Endothelial cell of umbilical vein (primary cell): ENCODE results near the gene AMIGO2. TPM values are rescaled to one million over a fixed set of nuclear protein-coding genes. Genes with fewer than 3 reads are reported as not detected.

Experiments used
- BruUV-seq: library from RNA; stranded (reverse); fragments of 400-500 nt; replicated peaks from 2 replicates; lab custom pipeline; 2021; lab: Mats Ljungman, UMichigan
- CTCF ChIA-PET: fragments of 300-600, 350-600 bp; sonication (Branson Sonifier 250); formaldehyde crosslinking; loops from one replicate; lab custom pipeline; 2021; ENCODE audit warnings: antibody characterized with exemption, inconsistent platforms; lab: Charles Lee
- POLR2A ChIA-PET: fragments of 300-600, 350-600 bp; sonication (Branson Sonifier 250); formaldehyde crosslinking; loops from one replicate; lab custom pipeline; 2021; ENCODE audit warnings: antibody characterized with exemption, inconsistent platforms; lab: Charles Lee
- DNase-seq: peaks from one replicate; pipeline ENCODE4 v3.0.0-alpha.2; 2011; ENCODE audit warnings: low read depth, low spot score
- FAIRE-seq: peaks from 2 replicates; lab custom pipeline; 2011; peaks lifted over from hg19 to GRCh38; lab: Jason Lieb, UNC
- H2AFZ ChIP-seq: 2 replicates; pipeline ENCODE4 v1.6.0; 2012; ENCODE audit warnings: low read depth, low read length, control low read depth, inconsistent platforms
- H3K27ac ChIP-seq: 2 replicates; pipeline ENCODE4 v1.5.1; 2011; ENCODE audit warnings: low read depth, mild to moderate bottlenecking, control low read depth, low read length, moderate library complexity; ENCODE audit not compliant: insufficient read depth
- H3K27me3 ChIP-seq, 2 experiments: 2 replicates each; pipeline versions ENCODE4 v1.6.0 to v1.6.1; 2011; ENCODE audit warnings: low read length in 2 of 2, mixed read lengths in 1 of 2; ENCODE audit not compliant: control insufficient read depth in 2 of 2, insufficient read depth in 2 of 2
- H3K36me3 ChIP-seq, 2 experiments: 2 replicates in 1 of 2; 3 replicates in 1 of 2; pipeline ENCODE4 v1.5.1; 2011; ENCODE audit warnings: low read length in 2 of 2, mild to moderate bottlenecking in 1 of 2, moderate library complexity in 1 of 2; ENCODE audit not compliant: control insufficient read depth in 2 of 2, insufficient read depth in 2 of 2; ENCODE audit errors: extremely low read depth in 1 of 2
- H3K4me1 ChIP-seq: 3 replicates; pipeline ENCODE4 v1.5.1; 2011; ENCODE audit warnings: mild to moderate bottlenecking, low read length; ENCODE audit not compliant: control insufficient read depth, insufficient read depth; ENCODE audit errors: extremely low read depth
- H3K4me2 ChIP-seq: 2 replicates; pipeline ENCODE4 v1.6.1; 2011; ENCODE audit warnings: low read length, control low read depth, mixed read lengths; ENCODE audit not compliant: insufficient read depth
- H3K4me3 ChIP-seq, 3 experiments: fragments of 200-600 bp in 1 of 3; sonication (generic), shearing (Covaris generic) in 1 of 3; replicated peaks in 1 of 3; 2 replicates each; pipeline ENCODE4 v1.5.1; 2011 to 2016; ENCODE audit warnings: control low read depth in 3 of 3, low read length in 3 of 3, mild to moderate bottlenecking in 2 of 3, inconsistent platforms in 1 of 3, low read depth in 1 of 3, moderate library complexity in 1 of 3; ENCODE audit not compliant: insufficient read depth in 1 of 3
- H3K79me2 ChIP-seq: 2 replicates; pipeline ENCODE4 v1.6.0; 2012; ENCODE audit warnings: low read length, inconsistent platforms; ENCODE audit not compliant: control insufficient read depth, insufficient read depth
- H3K9ac ChIP-seq: replicated peaks from 2 replicates; pipeline ENCODE3; 2011; ENCODE audit warnings: low read length, control low read depth; ENCODE audit not compliant: insufficient read depth; ENCODE audit errors: extremely low read depth
- H3K9me1 ChIP-seq: replicated peaks from 3 replicates; pipeline ENCODE4 v1.6.0; 2011; ENCODE audit warnings: mild to moderate bottlenecking, low read length; ENCODE audit not compliant: control insufficient read depth, insufficient read depth; ENCODE audit errors: extremely low read depth
- H3K9me3 ChIP-seq: replicated peaks from 2 replicates; pipeline ENCODE4 v1.5.1; 2012; ENCODE audit warnings: low read length, inconsistent platforms; ENCODE audit not compliant: control insufficient read depth, insufficient read depth
- H4K20me1 ChIP-seq: replicated peaks from 2 replicates; pipeline ENCODE3; 2011; ENCODE audit warnings: mild to moderate bottlenecking, low read length; ENCODE audit not compliant: control insufficient read depth, insufficient read depth; ENCODE audit errors: extremely low read depth
- GATA2 ChIP-seq: IDR thresholded peaks from 2 replicates; pipeline ENCODE4 v1.7.0; 2011; ENCODE audit warnings: low read depth, mild to moderate bottlenecking, moderate library complexity, mixed read lengths, low read length; ENCODE audit not compliant: insufficient read length, insufficient read depth
- POLR2A ChIP-seq: IDR thresholded peaks from 2 replicates; pipeline ENCODE4 v1.6.1; 2012; ENCODE audit warnings: low read depth, mild to moderate bottlenecking, control low read depth, low read length
- dilution Hi-C: fragments of 300-500 bp; cut with MboI; formaldehyde crosslinking; loops from one replicate; pipeline ENCODE4 v1.15.0; 2019; ENCODE audit warnings: low sequenced_read_pairs; ENCODE audit not compliant: extremely low pct_ligation_motif_present
- intact Hi-C: fragments of 100-400 bp; cut with micrococcal nuclease; formaldehyde crosslinking; loops from one replicate; pipeline ENCODE4 v1.10.0; 2022
- polyA plus RNA-seq, 4 experiments: library from polyadenylated mRNA; depleted of rRNA in 3 of 4; stranded (reverse) in 3 of 4; unstranded in 1 of 4; fragments of >200 nt; gene quantifications; 2 replicates each; pipeline versions ENCODE4 v1.2.1 to v1.2.3, GENCODE V29; 2011 to 2012; ENCODE audit warnings: missing spikeins in 1 of 4
- total RNA-seq: library from RNA; stranded (reverse); gene quantifications from 2 replicates; pipeline ENCODE4 v1.2.3, GENCODE V29; 2021
- TF ChIP-seq, protein P1 (sequence below), 2 donors: IDR thresholded peaks; 1 replicate in 1 of 2; 2 replicates in 1 of 2; pipeline ENCODE4 v1.5.1; 2011; ENCODE audit warnings: low read length in 2 of 2, mild to moderate bottlenecking in 2 of 2, moderate library complexity in 2 of 2, control low read depth in 1 of 2, inconsistent platforms in 1 of 2, low read depth in 1 of 2; ENCODE audit not compliant: insufficient read depth in 1 of 2; ENCODE audit errors: extremely low read depth in 1 of 2

AMIGO2 gene
- total and polyA plus RNA-seq, 2 donors (not counting 3 experiments of a cell fraction or from before 2014, with no cell fraction given), result 5.4 to 7.5 TPM

DNA sequence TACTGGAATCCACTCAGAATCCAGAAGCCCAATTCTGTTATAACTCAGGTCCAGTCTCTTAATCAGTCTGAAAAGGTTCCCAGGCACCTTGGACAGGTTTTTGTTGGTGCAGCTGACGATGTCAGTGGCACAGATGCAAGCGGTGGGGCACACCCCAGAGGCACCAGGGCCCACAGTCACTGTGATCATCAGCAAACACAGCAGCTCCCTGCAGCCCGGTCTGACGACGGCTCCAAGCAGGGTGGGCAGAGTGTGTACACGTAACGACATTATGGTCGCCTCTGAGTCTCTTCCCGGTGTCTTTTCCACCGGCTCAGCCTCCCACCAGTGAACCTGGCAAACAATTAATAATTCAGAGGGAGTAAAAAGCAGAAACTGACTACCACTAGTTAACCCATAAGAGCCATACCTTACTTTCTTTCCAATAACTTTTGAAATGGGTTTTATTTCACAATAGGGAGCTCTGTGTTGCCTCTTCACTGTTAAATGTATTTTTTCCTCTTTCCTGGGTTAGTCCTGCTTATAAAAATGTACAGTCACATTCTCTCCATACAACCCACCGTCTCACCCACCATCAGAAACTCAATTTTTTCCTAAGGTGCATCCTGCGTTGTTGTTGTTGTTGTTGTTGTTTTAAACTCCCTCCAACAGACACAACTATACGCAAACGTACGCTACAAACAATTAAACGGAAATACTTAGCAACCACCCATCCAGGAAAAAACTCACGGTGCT, 859 bp downstream of the AMIGO2 start:
- Histone ChIP-seq H4K20me1 (no peaks in the 10 kb centered on the region), H3K27ac (peak overlapping the region; percentile 97), H3K4me2 (peak overlapping the region; percentile 95), H3K27me3 (no peaks in the 10 kb centered on the region), H3K79me2 (no peaks in the 10 kb centered on the region), H3K9me3 (no peaks in the 10 kb centered on the region), H3K36me3 (no peaks in the 10 kb centered on the region), H3K9ac (peak overlapping the region; percentile 92), H2AFZ (peak overlapping the region; percentile 89), H3K4me3 (peak overlapping the region; percentile 54 to 78 (median 65)), H3K4me1 (peaks cover 13% of the 10 kb centered on the region), H3K9me1 (no peaks in the 10 kb centered on the region)
- POLR2A ChIA-PET, result no interaction called here
- DNase-seq (peak; percentile 39), FAIRE-seq (peak; percentile 80)
- TF ChIP-seq, protein P1, sequence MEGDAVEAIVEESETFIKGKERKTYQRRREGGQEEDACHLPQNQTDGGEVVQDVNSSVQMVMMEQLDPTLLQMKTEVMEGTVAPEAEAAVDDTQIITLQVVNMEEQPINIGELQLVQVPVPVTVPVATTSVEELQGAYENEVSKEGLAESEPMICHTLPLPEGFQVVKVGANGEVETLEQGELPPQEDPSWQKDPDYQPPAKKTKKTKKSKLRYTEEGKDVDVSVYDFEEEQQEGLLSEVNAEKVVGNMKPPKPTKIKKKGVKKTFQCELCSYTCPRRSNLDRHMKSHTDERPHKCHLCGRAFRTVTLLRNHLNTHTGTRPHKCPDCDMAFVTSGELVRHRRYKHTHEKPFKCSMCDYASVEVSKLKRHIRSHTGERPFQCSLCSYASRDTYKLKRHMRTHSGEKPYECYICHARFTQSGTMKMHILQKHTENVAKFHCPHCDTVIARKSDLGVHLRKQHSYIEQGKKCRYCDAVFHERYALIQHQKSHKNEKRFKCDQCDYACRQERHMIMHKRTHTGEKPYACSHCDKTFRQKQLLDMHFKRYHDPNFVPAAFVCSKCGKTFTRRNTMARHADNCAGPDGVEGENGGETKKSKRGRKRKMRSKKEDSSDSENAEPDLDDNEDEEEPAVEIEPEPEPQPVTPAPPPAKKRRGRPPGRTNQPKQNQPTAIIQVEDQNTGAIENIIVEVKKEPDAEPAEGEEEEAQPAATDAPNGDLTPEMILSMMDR (IDR thresholded peaks at IDR 0.05; ENCODE audit: extremely low read depth in 1 of 2, insufficient read depth in 1 of 2, low read depth in 1 of 2, low read length in 2 of 2), result no peak
- no peak for TF ChIP-seq GATA2
- BruUV-seq, result no TSS peak
- CTCF ChIA-PET, result interaction anchor here (0.6 to 6.9 kb wide), 24 partner anchors 9 to 608 kb away, joined by 3 to 90 read pairs (median 4); no protein-coding TSS in a partner anchor
- intact Hi-C loops, result loop anchor here (1.0 kb wide), 1 partner anchor 229 kb away; no protein-coding TSS in a partner anchor
- dilution Hi-C loops, result no loop called here

DNA sequence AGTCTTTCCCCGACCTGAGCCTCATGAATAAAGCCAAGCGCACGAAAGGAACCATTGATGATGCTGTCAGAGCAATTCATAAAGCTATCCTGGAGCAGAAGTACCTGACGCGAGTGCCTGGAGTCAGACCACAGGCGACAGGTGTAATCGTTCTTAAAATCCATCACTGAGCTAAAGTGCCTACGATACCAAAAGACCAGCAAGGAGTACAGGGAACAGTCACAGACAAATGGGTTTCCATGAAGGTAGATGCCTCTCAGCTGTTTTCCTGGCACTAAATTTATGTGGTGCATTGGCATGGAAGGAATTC, 1.7 kb downstream of the AMIGO2 start:
- H3K27me3 ChIP-seq, result no peaks in the 10 kb centered on the region
- no peaks in the 10 kb centered on the region for H3K9me1 ChIP-seq
- H3K9me3 ChIP-seq, result no peaks in the 10 kb centered on the region
- no peak overlapping the region for H2AFZ ChIP-seq
- no peaks in the 10 kb centered on the region for H3K79me2 ChIP-seq
- POLR2A ChIA-PET, result no interaction called here
- DNase-seq (no peak), FAIRE-seq (no peak)
- no peaks in the 10 kb centered on the region for H4K20me1 ChIP-seq
- H3K4me3 ChIP-seq, result no peak overlapping the region
- no peak overlapping the region for H3K9ac ChIP-seq
- no peaks in the 10 kb centered on the region for H3K36me3 ChIP-seq
- TF ChIP-seq GATA2, result no peak
- no peak for TF ChIP-seq POLR2A
- intact Hi-C loops (no loop called here), dilution Hi-C loops (no loop called here)
- no TSS peak for BruUV-seq
- no peak overlapping the region for H3K4me2 ChIP-seq
- H3K27ac ChIP-seq, result no peak overlapping the region
- H3K4me1 ChIP-seq, result peaks cover 13% of the 10 kb centered on the region
- CTCF ChIA-PET, result interaction anchor here (1.9 to 6.9 kb wide), 5 partner anchors 8 to 320 kb away, joined by 7 to 90 read pairs (median 28); no protein-coding TSS in a partner anchor
